Astrocyte (in vitro differentiated cells and primary cell): ENCODE results near the gene PIK3R1.

Source experiments
- CTCF ChIP-seq: IDR thresholded peaks from 2 replicates; pipeline ENCODE4 v1.5.1; 2011; ENCODE audit warnings: low read depth, mild to moderate bottlenecking, inconsistent platforms, low read length, moderate library complexity; ENCODE audit not compliant: insufficient read depth
- EZH2 ChIP-seq: IDR thresholded peaks from 2 replicates; pipeline ENCODE4 v1.6.1; 2012; ENCODE audit warnings: mild to moderate bottlenecking, low read length, inconsistent platforms; ENCODE audit not compliant: insufficient read depth

- TF ChIP-seq CTCF (no peak), EZH2 (no peak)
Measured at GRCh38 chr5:68264024-68264956, 48.7 kb downstream of the PIK3R1 start.
